ENCODE data around the gene ZNF669. TPM values are rescaled to one million over a fixed set of nuclear protein-coding genes. Genes with fewer than 3 reads are reported as not detected.
A peak's percentile ranks its signal among the peaks of the same experiment; 100 is the strongest.

Gene ZNF669
- total RNA-seq, 2 donors from 2014 or later, result 6.2 to 6.5 TPM

GRCh38 chr1:247088967-247089366 is 15.2 kb downstream of the ZNF669 start:
- H3K4me3 ChIP-seq, result no peak overlapping the region
- no peak overlapping the region for H3K27ac ChIP-seq
- intact Hi-C loops (cut with DNase I), result no loop called here
- TF ChIP-seq CTCF (IDR thresholded peaks at IDR 0.05), result no peak
- H3K36me3 ChIP-seq, result no peaks in the 10 kb centered on the region
- H3K9me3 ChIP-seq, result no peaks in the 10 kb centered on the region
- no peaks in the 10 kb centered on the region for H3K4me1 ChIP-seq
- no peak for DNase-seq
- no peaks in the 10 kb centered on the region for H3K27me3 ChIP-seq
- H3K9ac ChIP-seq (ENCODE audit: low read depth in 2 of 2, low read length in 2 of 2), result no peak overlapping the region

GRCh38 chr1:247087256-247087655 is 16.9 kb downstream of the ZNF669 start:
- Histone ChIP-seq H3K27me3 (no peaks in the 10 kb centered on the region), H3K27ac (no peak overlapping the region), H3K4me3 (no peak overlapping the region), H3K36me3 (no peaks in the 10 kb centered on the region), H3K9ac (ENCODE audit: low read depth in 2 of 2, low read length in 2 of 2) (no peak overlapping the region), H3K4me1 (no peaks in the 10 kb centered on the region), H3K9me3 (no peaks in the 10 kb centered on the region)
- intact Hi-C loops (cut with DNase I), result no loop called here
- no peak for TF ChIP-seq CTCF (IDR thresholded peaks at IDR 0.05)
- DNase-seq, result no peak

- no peak overlapping the region for H3K9ac ChIP-seq (ENCODE audit: low read depth in 2 of 2, low read length in 2 of 2)
- no peaks in the 10 kb centered on the region for H3K4me1 ChIP-seq
- no peaks in the 10 kb centered on the region for H3K27me3 ChIP-seq
- no peak for TF ChIP-seq CTCF (IDR thresholded peaks at IDR 0.05)
- no peak overlapping the region for H3K27ac ChIP-seq
- intact Hi-C loops (cut with DNase I), result no loop called here
- no peaks in the 10 kb centered on the region for H3K9me3 ChIP-seq
- no peak for DNase-seq
- H3K36me3 ChIP-seq, result no peaks in the 10 kb centered on the region
- no peak overlapping the region for H3K4me3 ChIP-seq
These were observed 18.8 kb downstream of the ZNF669 start for GRCh38 chr1:247085310-247085709.

- Histone ChIP-seq H3K36me3 (no peaks in the 10 kb centered on the region), H3K27me3 (no peaks in the 10 kb centered on the region), H3K9me3 (no peaks in the 10 kb centered on the region), H3K4me1 (no peaks in the 10 kb centered on the region), H3K4me3 (no peak overlapping the region), H3K9ac (ENCODE audit: low read depth in 2 of 2, low read length in 2 of 2) (no peak overlapping the region), H3K27ac (no peak overlapping the region)
- intact Hi-C loops (cut with DNase I), result no loop called here
- no peak for TF ChIP-seq CTCF (IDR thresholded peaks at IDR 0.05)
- no peak for DNase-seq
These were observed 19.4 kb downstream of the ZNF669 start for GRCh38 chr1:247084771-247085170.

GRCh38 chr1:247079141-247079874 is 24.8 kb downstream of the ZNF669 start:
- Histone ChIP-seq H3K9me3 (no peaks in the 10 kb centered on the region), H3K4me1 (no peaks in the 10 kb centered on the region), H3K27ac (no peak overlapping the region), H3K27me3 (no peaks in the 10 kb centered on the region), H3K36me3 (no peaks in the 10 kb centered on the region), H3K4me3 (no peak overlapping the region), H3K9ac (ENCODE audit: low read depth in 2 of 2, low read length in 2 of 2) (peak overlapping the region; percentile 62 to 82)
- intact Hi-C loops (cut with DNase I), result loop anchor here (2.0 kb wide), 1 partner anchor 25 kb away; the partner anchor contains the start of gene ZNF669
- DNase-seq, result no peak
- TF ChIP-seq CTCF (IDR thresholded peaks at IDR 0.05), result no peak
